ELR (cell line): ENCODE results near the gene STARD10.

Experiments used
- DNase-seq: peaks from one replicate; pipeline ENCODE4 v3.0.0-alpha.2; 2015; ENCODE audit warnings: low read depth

Gene STARD10

DNA sequence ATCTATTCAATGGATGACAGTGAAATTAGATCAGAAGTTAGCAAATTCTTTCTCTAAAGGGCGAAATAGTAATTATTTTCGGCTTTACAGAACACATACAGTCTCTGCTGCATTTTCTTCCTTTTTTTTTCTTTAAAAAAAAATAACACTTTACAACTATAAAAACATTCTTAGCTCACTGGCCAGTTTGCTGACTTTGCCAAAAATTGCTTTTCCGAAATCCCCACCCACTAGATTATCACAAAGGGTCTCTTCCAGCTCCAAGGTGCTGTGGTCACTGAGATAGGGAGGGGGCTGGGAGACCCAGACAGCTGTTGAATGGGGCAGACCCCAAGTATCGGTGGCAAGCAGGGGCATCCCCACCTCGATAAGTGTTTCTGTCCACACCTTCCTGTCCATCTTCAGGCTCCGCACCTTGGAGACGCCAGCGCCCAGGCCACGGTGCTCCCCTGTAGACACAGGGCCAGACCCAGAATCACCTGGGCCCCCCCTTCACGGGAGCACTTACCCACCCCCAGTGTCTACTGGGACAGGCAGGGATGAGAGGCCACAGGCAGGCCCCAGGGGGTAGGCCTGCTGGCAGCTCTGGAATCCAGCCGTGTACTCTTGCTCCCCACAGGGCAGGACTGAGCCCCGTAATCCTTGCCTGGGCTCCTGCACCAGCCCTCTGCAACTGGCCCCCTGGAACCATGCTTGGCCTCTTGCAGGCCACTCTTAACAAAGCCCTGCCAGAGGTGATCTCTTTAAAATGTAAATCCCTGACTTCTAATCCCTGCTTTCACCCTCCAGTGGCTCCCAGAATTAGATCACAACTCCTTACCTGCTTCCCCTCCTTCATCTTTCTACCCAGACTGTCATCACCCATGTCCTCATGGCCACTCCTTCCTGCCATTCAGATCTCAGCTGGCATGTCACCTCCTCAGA, 88.1 kb downstream of the STARD10 start:
- no peak for DNase-seq

DNA sequence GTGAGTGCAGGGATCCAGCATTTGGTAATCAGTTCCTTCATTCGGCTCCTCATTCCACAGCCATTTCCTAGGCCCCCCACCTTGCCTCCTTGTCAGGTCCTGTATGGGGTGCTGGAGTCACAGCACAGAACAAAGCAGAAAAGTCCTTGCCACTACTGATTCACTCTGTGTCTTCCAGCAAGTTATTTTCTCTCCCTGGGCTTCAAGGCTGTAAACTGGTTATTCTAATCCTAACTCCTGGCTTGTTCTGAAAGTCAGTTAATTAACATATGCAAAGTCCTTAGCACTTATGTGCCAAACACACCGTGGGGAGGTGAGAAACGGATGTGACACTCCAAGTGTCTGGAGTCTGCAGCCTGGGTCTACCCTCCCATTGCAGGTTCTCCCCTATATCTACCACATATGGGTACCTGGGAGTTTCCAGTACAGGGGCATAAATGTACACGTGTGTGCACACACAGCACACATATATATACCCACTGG, 89.0 kb downstream of the STARD10 start:
- DNase-seq: no peak
